Endothelial cell (in vitro differentiated cells): ENCODE data around the gene TUT1. TPM values are rescaled to one million over a fixed set of nuclear protein-coding genes. Genes with fewer than 3 reads are reported as not detected.

ENCODE experiments used
- DNase-seq: peaks from one replicate; pipeline ENCODE4 v3.0.0; 2021; ENCODE audit warnings: low spot score
- H3K27ac Mint-ChIP-seq: one replicate; pipeline ENCODE4 v1.8.0; 2021; ENCODE audit warnings: mixed read lengths, inconsistent platforms; ENCODE audit not compliant: unreplicated experiment
- H3K27me3 Mint-ChIP-seq: one replicate; pipeline ENCODE4 v1.8.0; 2021; ENCODE audit warnings: mild to moderate bottlenecking, moderate library complexity, mixed read lengths, inconsistent platforms; ENCODE audit not compliant: unreplicated experiment
- H3K36me3 Mint-ChIP-seq: one replicate; pipeline ENCODE4 v1.8.0; 2021; ENCODE audit warnings: mild to moderate bottlenecking, low read depth, mixed read lengths, inconsistent platforms; ENCODE audit not compliant: unreplicated experiment
- H3K4me1 Mint-ChIP-seq: one replicate; pipeline ENCODE4 v1.8.0; 2021; ENCODE audit warnings: mild to moderate bottlenecking, mixed read lengths, inconsistent platforms; ENCODE audit not compliant: unreplicated experiment
- H3K4me3 Mint-ChIP-seq: one replicate; pipeline ENCODE4 v1.8.0; 2021; ENCODE audit warnings: mild to moderate bottlenecking, mixed read lengths, inconsistent platforms; ENCODE audit not compliant: unreplicated experiment
- H3K9me3 Mint-ChIP-seq: one replicate; pipeline ENCODE4 v1.8.0; 2021; ENCODE audit warnings: mixed read lengths, inconsistent platforms; ENCODE audit not compliant: unreplicated experiment
- CTCF ChIP-seq: fragments of 200-600 bp; sonication (generic); IDR thresholded peaks from one replicate; pipeline ENCODE4 v1.5.0; 2021; ENCODE audit warnings: antibody characterized with exemption; ENCODE audit not compliant: unreplicated experiment
- microRNA-seq: library from miRNA; unstranded; fragments of <30 nt; microRNA quantifications from one replicate; pipeline ENCODE4, GENCODE V29; 2020; ENCODE audit not compliant: unreplicated experiment
- total RNA-seq: library from RNA; stranded (reverse); fragmentation: NEBNext Ultra II Directional; extraction: Animal tissue kit (Norgen Biotek cat#: 25700); gene quantifications from one replicate; pipeline ENCODE4 v1.2.1, GENCODE V29; 2021; ENCODE audit not compliant: unreplicated experiment

Gene TUT1
- total RNA-seq, 1 donor from 2014 or later = 21.2 TPM

- H3K9me3 Mint-ChIP-seq = no peaks in the 10 kb centered on the region
- H3K27me3 Mint-ChIP-seq = peaks cover 6% of the 10 kb centered on the region
- no peak for TF ChIP-seq CTCF
- DNase-seq = no peak
- peaks cover 80% of the 10 kb centered on the region for H3K36me3 Mint-ChIP-seq
- no peak overlapping the region for H3K27ac Mint-ChIP-seq
- H3K4me3 Mint-ChIP-seq = peak overlapping the region; percentile 81
- no peaks in the 10 kb centered on the region for H3K4me1 Mint-ChIP-seq
Measured at GRCh38 chr11:62532096-62532495, 59.2 kb downstream of the TUT1 start.

Small RNA genes lying within 50 kb of the gene (microRNA-seq; reads per million reads assigned to microRNA genes)
- 2.6 reads per million, percentile 35 among the genes with 10 or more reads in this experiment for gene MIR6747

Other genes starting within 250 kb of the TUT1 start
- 0.72 TPM for gene SCGB1A1, start 172.5 kb downstream of the TUT1 start, total RNA-seq
- gene AHNAK, start 44.7 kb downstream of the TUT1 start, total RNA-seq = 136 TPM
- 1,951 TPM for gene EEF1G, start 17.6 kb downstream of the TUT1 start, total RNA-seq
- gene MTA2, start 10.3 kb upstream of the TUT1 start, total RNA-seq = 157 TPM
- gene EML3, start 21.3 kb upstream of the TUT1 start, total RNA-seq = 98.6 TPM
- gene ROM1, start 21.7 kb upstream of the TUT1 start, total RNA-seq = 2.1 TPM
- gene B3GAT3, start 30.5 kb upstream of the TUT1 start, total RNA-seq = 32.8 TPM
- gene GANAB, start 55.1 kb upstream of the TUT1 start, total RNA-seq = 383 TPM
- 24.8 TPM for gene INTS5, start 61.8 kb upstream of the TUT1 start, total RNA-seq
- 60.1 TPM for gene C11orf98, start 73.7 kb upstream of the TUT1 start, total RNA-seq
- 8.7 TPM for gene CSKMT, start 73.8 kb upstream of the TUT1 start, total RNA-seq
- gene UQCC3, start 80.2 kb upstream of the TUT1 start, total RNA-seq = 4.7 TPM
- 11.2 TPM for gene LBHD1, start 80.7 kb upstream of the TUT1 start, total RNA-seq
- 137 TPM for gene UBXN1, start 87.5 kb upstream of the TUT1 start, total RNA-seq
- 0.44 TPM for gene LRRN4CL, start 98.0 kb upstream of the TUT1 start, total RNA-seq
- gene BSCL2, start 115.9 kb upstream of the TUT1 start, total RNA-seq = 53.6 TPM
- gene GNG3, start 116.2 kb upstream of the TUT1 start, total RNA-seq = 1.1 TPM
- 43.6 TPM for gene HNRNPUL2, start 135.9 kb upstream of the TUT1 start, total RNA-seq
- 38.1 TPM for gene TTC9C, start 137.0 kb upstream of the TUT1 start, total RNA-seq
- 12.7 TPM for gene ZBTB3, start 162.6 kb upstream of the TUT1 start, total RNA-seq
- gene POLR2G, start 170.1 kb upstream of the TUT1 start, total RNA-seq = 93.6 TPM
- 31.0 TPM for gene TAF6L, start 179.9 kb upstream of the TUT1 start, total RNA-seq
- 26.7 TPM for gene TMEM179B, start 195.9 kb upstream of the TUT1 start, total RNA-seq
- gene TMEM223, start 200.5 kb upstream of the TUT1 start, total RNA-seq = 13.9 TPM
- 50.8 TPM for gene NXF1, start 213.9 kb upstream of the TUT1 start, total RNA-seq
- 37.9 TPM for gene STX5, start 240.5 kb upstream of the TUT1 start, total RNA-seq
- not detected for gene TEX54, start 241.3 kb upstream of the TUT1 start, total RNA-seq
- 42.2 TPM for gene WDR74, start 248.1 kb upstream of the TUT1 start, total RNA-seq